IMR-90 (cell line): ENCODE results near the gene GPC6. TPM values are rescaled to one million over a fixed set of nuclear protein-coding genes. Genes with fewer than 3 reads are reported as not detected.

Experiments
- ATAC-seq: fragments of 200-7000 bp; cut with Tn5 transposase; 2 replicates; pipeline ENCODE4 v1.9.1; 2020; ENCODE audit warnings: low read depth, mild to moderate bottlenecking, moderate library complexity
- BruUV-seq: library from RNA; stranded (reverse); fragments of 400-500 nt; replicated peaks from 2 replicates; lab custom pipeline; 2021; lab: Mats Ljungman, UMichigan
- CTCF ChIA-PET: fragments of 300-600 bp; formaldehyde crosslinking; extraction: SDS; loops from one replicate; lab custom pipeline; 2021; ENCODE audit warnings: antibody characterized with exemption; lab: Yijun Ruan, JAX
- POLR2A ChIA-PET: fragments of 300-600 bp; sonication (Branson Sonifier 250); formaldehyde crosslinking; loops from one replicate; lab custom pipeline; 2022; ENCODE audit warnings: antibody characterized with exemption; ENCODE audit not compliant: unreplicated experiment; lab: Charles Lee
- DNase-seq: peaks from one replicate; pipeline ENCODE4 v3.0.0; 2013
- H2AFZ ChIP-seq: replicated peaks from 2 replicates; pipeline ENCODE3; 2013; ENCODE audit warnings: low read length, mild to moderate bottlenecking; ENCODE audit not compliant: poor library complexity
- H2AK5ac ChIP-seq: 2 replicates; pipeline ENCODE4 v1.6.1; 2013; ENCODE audit warnings: low read depth, low read length, inconsistent platforms
- H2AK9ac ChIP-seq: replicated peaks from 2 replicates; pipeline ENCODE3; 2013; ENCODE audit warnings: mild to moderate bottlenecking, low read depth, low read length, moderate library complexity; ENCODE audit not compliant: poor library complexity
- H2BK120ac ChIP-seq: 2 replicates; pipeline ENCODE4 v1.6.1; 2013; ENCODE audit warnings: low read depth, low read length, inconsistent platforms
- H2BK15ac ChIP-seq: 3 replicates; pipeline ENCODE4 v1.6.1; 2013; ENCODE audit warnings: low read depth, low read length, inconsistent platforms
- H2BK20ac ChIP-seq: 2 replicates; pipeline ENCODE4 v1.6.1; 2013; ENCODE audit warnings: low read depth, mild to moderate bottlenecking, inconsistent platforms, low read length, moderate library complexity
- H2BK5ac ChIP-seq: 2 replicates; pipeline ENCODE4 v1.6.1; 2013; ENCODE audit warnings: mild to moderate bottlenecking, low read depth, low read length, inconsistent platforms; ENCODE audit not compliant: poor library complexity, severe bottlenecking
- H3K14ac ChIP-seq: replicated peaks from 2 replicates; pipeline ENCODE4 v1.6.1; 2013; ENCODE audit warnings: low read depth, low read length, inconsistent platforms
- H3K18ac ChIP-seq: 2 replicates; pipeline ENCODE4 v1.6.1; 2013; ENCODE audit warnings: low read depth, low read length, control low read depth
- H3K23ac ChIP-seq: 2 replicates; pipeline ENCODE4 v1.6.1; 2013; ENCODE audit warnings: low read depth, low read length, inconsistent platforms
- H3K27ac ChIP-seq: 2 replicates; pipeline ENCODE4 v1.5.1; 2013; ENCODE audit warnings: mild to moderate bottlenecking, control low read depth, low read length; ENCODE audit not compliant: insufficient read depth
- H3K27me3 ChIP-seq: 2 replicates; pipeline ENCODE4 v1.6.1; 2013; ENCODE audit warnings: low read length; ENCODE audit not compliant: control insufficient read depth, insufficient read depth
- H3K36me3 ChIP-seq: 2 replicates; pipeline ENCODE4 v1.6.1; 2013; ENCODE audit warnings: low read length, mixed read lengths; ENCODE audit not compliant: control insufficient read depth, insufficient read depth
- H3K4ac ChIP-seq: 2 replicates; pipeline ENCODE4 v1.6.1; 2013; ENCODE audit warnings: low read depth, low read length, inconsistent platforms
- H3K4me1 ChIP-seq: 2 replicates; pipeline ENCODE4 v1.6.1; 2013; ENCODE audit warnings: low read length, mixed read lengths; ENCODE audit not compliant: control insufficient read depth, insufficient read depth
- H3K4me2 ChIP-seq: 2 replicates; pipeline ENCODE4 v1.6.1; 2013; ENCODE audit warnings: low read depth, mild to moderate bottlenecking, control low read depth, low read length, moderate library complexity
- H3K4me3 ChIP-seq: 2 replicates; pipeline ENCODE4 v1.5.1; 2013; ENCODE audit warnings: low read depth, mild to moderate bottlenecking, control low read depth, low read length, moderate library complexity; ENCODE audit not compliant: insufficient read depth
- H3K56ac ChIP-seq: 2 replicates; pipeline ENCODE4 v1.6.1; 2013; ENCODE audit warnings: low read length, inconsistent platforms; ENCODE audit not compliant: insufficient read depth; ENCODE audit errors: extremely low read depth
- H3K79me1 ChIP-seq, 2 experiments: 2 replicates each; pipeline ENCODE4 v1.6.1; 2013; ENCODE audit warnings: low read length in 2 of 2, inconsistent platforms in 1 of 2, low read depth in 1 of 2
- H3K9ac ChIP-seq: 2 replicates; pipeline ENCODE4 v1.6.1; 2013; ENCODE audit warnings: low read depth, low read length, control low read depth
- H3K9me1 ChIP-seq: 2 replicates; pipeline ENCODE4 v1.6.1; 2013; ENCODE audit warnings: low read length, inconsistent platforms; ENCODE audit not compliant: insufficient read depth
- H3K9me3 ChIP-seq: 2 replicates; pipeline ENCODE4 v1.6.1; 2013; ENCODE audit warnings: low read length; ENCODE audit not compliant: control insufficient read depth, insufficient read depth
- H4K20me1 ChIP-seq: 2 replicates; pipeline ENCODE4 v1.6.1; 2013; ENCODE audit warnings: low read length, inconsistent platforms; ENCODE audit not compliant: insufficient read depth
- H4K5ac ChIP-seq: 2 replicates; pipeline ENCODE4 v1.6.1; 2013; ENCODE audit warnings: mild to moderate bottlenecking, low read depth, low read length, control low read depth
- H4K8ac ChIP-seq, 2 experiments: 2 replicates each; pipeline ENCODE4 v1.6.1; 2013; ENCODE audit warnings: low read depth in 2 of 2, low read length in 2 of 2, control low read depth in 1 of 2, inconsistent platforms in 1 of 2
- H4K91ac ChIP-seq: 2 replicates; pipeline ENCODE4 v1.6.1; 2013; ENCODE audit warnings: low read depth, low read length, inconsistent platforms; ENCODE audit not compliant: insufficient read depth
- CEBPB ChIP-seq: IDR thresholded peaks from 2 replicates; pipeline ENCODE4 v1.6.1; 2012; ENCODE audit warnings: low read depth, low read length, improper control_type of control experiment
- MAFK ChIP-seq: IDR thresholded peaks from 2 replicates; pipeline ENCODE4 v1.6.1; 2012; ENCODE audit warnings: low read depth, low read length, improper control_type of control experiment
- MAZ ChIP-seq: IDR thresholded peaks from 2 replicates; pipeline ENCODE4 v1.6.1; 2012; ENCODE audit warnings: low read depth, mild to moderate bottlenecking, low read length, improper control_type of control experiment, moderate library complexity, borderline replicate concordance
- NFE2L2 ChIP-seq: fragments of 150-350 bp; IDR thresholded peaks from 2 replicates; pipeline ENCODE4 v1.6.1; 2016; ENCODE audit warnings: low read depth, mild to moderate bottlenecking, low read length
- RAD21 ChIP-seq: IDR thresholded peaks from 2 replicates; pipeline ENCODE4 v1.6.1; 2012; ENCODE audit warnings: low read length, improper control_type of control experiment
- RFX5 ChIP-seq: IDR thresholded peaks from 2 replicates; pipeline ENCODE4 v1.8.0; 2012; ENCODE audit warnings: low read depth, mild to moderate bottlenecking, low read length, moderate library complexity
- WGBS, 2 experiments: methylation state at CpG; one replicate each; pipeline versions ENCODE4 v1.1.5 to v1.1.7; 2013; ENCODE audit warnings: missing lambda C conversion rate in 2 of 2; ENCODE audit not compliant: insufficient read length in 1 of 2; ENCODE audit errors: extremely low coverage in 2 of 2; 5-methylcytosine and 5-hydroxymethylcytosine counted together
- dilution Hi-C: fragments of 300-500 bp; cut with HindIII; formaldehyde crosslinking; loops from one replicate; pipeline ENCODE4 v1.14.3; 2018; ENCODE audit warnings: low sequenced_read_pairs; ENCODE audit not compliant: unreplicated experiment
- in situ Hi-C: fragments of 300-500 bp; cut with MboI; formaldehyde crosslinking; loops from 3 replicates; pipeline ENCODE4 v1.14.3; 2019; ENCODE audit warnings: low sequenced_read_pairs, inconsistent platforms, mixed read lengths
- intact Hi-C: fragments of 100-400 bp; cut with micrococcal nuclease; formaldehyde crosslinking; loops from 2 replicates; pipeline ENCODE4 v1.10.0; 2022
- polyA plus RNA-seq, 3 experiments: library from polyadenylated mRNA; depleted of rRNA; stranded (reverse); fragments of >200 nt; gene quantifications; 2 replicates each; pipeline ENCODE4 v1.2.3, GENCODE V29; 2012; ENCODE audit warnings: low replicate concordance in 1 of 3
- total RNA-seq: library from RNA; depleted of rRNA; stranded (reverse); fragments of >200 nt; gene quantifications from 2 replicates; pipeline ENCODE4 v1.2.3, GENCODE V29; 2012

GPC6 gene
- total and polyA plus RNA-seq, 2 of the 4 experiments (the other 2 are of a cell fraction), result 14.9 to 39.4 TPM

DNA sequence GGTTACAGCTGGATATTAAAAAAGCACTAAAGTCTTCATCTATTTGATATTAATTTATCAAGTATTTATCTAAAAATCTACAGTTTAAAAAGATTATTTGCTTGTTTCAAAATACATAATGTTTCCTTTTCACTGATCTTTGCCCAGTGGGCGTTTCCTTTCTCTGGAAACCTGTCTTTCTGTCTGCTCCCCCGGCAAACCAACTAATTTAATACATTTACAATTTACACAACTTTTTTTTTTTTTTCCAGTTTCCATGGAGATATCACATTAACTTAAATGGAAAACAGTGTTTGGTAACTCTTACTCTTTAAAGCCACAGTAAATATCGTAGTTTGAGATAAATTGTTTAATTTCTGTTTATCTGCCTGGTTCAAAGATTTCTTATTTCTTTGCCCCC lies 5.3 kb downstream of the GPC6 start:
- no peak overlapping the region for H2BK20ac ChIP-seq
- no peaks in the 10 kb centered on the region for H3K27me3 ChIP-seq
- no peak overlapping the region for H4K8ac ChIP-seq
- H2AFZ ChIP-seq, result no peak overlapping the region
- CTCF ChIA-PET, result interaction anchor here (0.6 kb wide), 2 partner anchors 42 to 94 kb away, joined by 3 to 4 read pairs; no protein-coding TSS in a partner anchor
- ATAC-seq (no peak), DNase-seq (no peak)
- in situ Hi-C loops, result loop anchor here (10.0 to 25.0 kb wide), 3 partner anchors 633 to 1380 kb away; partner anchors contain the start of gene GPR180
- H2BK15ac ChIP-seq, result no peak overlapping the region
- dilution Hi-C loops, result no loop called here
- no TSS peak for BruUV-seq
- H3K9me3 ChIP-seq, result no peaks in the 10 kb centered on the region
- H3K4me2 ChIP-seq, result no peak overlapping the region
- H3K9ac ChIP-seq, result no peak overlapping the region
- H4K5ac ChIP-seq, result no peak overlapping the region
- H2BK120ac ChIP-seq, result no peak overlapping the region
- no peak overlapping the region for H3K23ac ChIP-seq
- H3K14ac ChIP-seq, result no peak overlapping the region
- POLR2A ChIA-PET, result no interaction called here
- no peak overlapping the region for H4K91ac ChIP-seq
- no peak overlapping the region for H2AK9ac ChIP-seq
- H3K36me3 ChIP-seq, result no peaks in the 10 kb centered on the region
- H3K4ac ChIP-seq, result no peak overlapping the region
- H2AK5ac ChIP-seq, result no peak overlapping the region
- no peak overlapping the region for H2BK5ac ChIP-seq
- no peak overlapping the region for H3K27ac ChIP-seq
- no peak overlapping the region for H3K18ac ChIP-seq
- intact Hi-C loops, result no loop called here
- peaks cover 5% of the 10 kb centered on the region for H3K4me1 ChIP-seq
- no peak overlapping the region for H3K4me3 ChIP-seq
- no CpG with 5 or more reads among the region's 3 CpGs for WGBS, 2 experiments
- H4K20me1 ChIP-seq, result no peaks in the 10 kb centered on the region
- H3K79me1 ChIP-seq, result peaks cover 7 to 11% of the 10 kb centered on the region in 2 experiments; a peak in 2 of 4 replicates
- H3K9me1 ChIP-seq, result peaks cover 4% of the 10 kb centered on the region; the same call in 1 of the 2 replicates
- TF ChIP-seq RFX5 (no peak), MAFK (no peak), NFE2L2 (no peak), CEBPB (no peak), RAD21 (no peak), MAZ (no peak)
- H3K56ac ChIP-seq, result no peak overlapping the region
